ENCODE data around the gene ARPP19.
"Not testable (repeated sequence)": the region's sequence is repeated elsewhere in the genome, so short reads cannot be mapped to it uniquely, and the experiment has no call there.

Gene ARPP19

DNA sequence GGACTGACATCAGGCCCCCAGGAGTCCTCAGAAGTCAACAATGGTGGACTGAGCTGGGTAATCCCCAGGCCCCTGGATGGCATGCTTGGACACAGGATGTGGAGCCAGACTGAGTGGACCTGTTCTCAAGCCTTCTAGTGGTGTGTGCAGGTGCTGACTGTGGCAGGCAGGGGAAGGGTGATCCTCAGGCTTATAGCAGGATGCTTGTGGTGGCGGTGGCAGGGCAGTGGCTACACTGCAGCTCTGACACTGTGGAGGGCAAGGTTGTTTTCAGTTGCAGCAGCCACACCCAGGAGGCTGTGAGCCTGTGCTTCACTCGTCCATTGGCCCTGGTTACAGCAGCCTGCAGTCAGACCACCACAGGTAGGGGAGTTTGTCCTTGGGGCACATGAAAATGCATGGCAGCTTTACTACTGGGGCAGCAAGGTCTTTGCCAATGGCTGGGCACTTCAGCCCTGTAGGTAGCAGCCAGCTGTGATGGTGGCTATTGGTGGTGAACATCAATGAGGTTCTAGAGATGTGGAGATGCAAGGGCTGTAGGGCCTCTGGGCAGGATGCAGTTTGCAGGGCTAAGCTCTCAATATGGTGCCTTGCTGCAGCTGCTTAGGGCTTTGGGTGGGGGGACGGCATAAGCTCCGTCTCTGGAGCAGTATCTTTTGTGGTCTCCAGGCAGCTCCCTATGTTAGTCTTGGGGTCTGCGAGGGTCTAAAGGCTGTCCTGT, 22.6 kb downstream of the ARPP19 start:
- no peak for DNase-seq

DNA sequence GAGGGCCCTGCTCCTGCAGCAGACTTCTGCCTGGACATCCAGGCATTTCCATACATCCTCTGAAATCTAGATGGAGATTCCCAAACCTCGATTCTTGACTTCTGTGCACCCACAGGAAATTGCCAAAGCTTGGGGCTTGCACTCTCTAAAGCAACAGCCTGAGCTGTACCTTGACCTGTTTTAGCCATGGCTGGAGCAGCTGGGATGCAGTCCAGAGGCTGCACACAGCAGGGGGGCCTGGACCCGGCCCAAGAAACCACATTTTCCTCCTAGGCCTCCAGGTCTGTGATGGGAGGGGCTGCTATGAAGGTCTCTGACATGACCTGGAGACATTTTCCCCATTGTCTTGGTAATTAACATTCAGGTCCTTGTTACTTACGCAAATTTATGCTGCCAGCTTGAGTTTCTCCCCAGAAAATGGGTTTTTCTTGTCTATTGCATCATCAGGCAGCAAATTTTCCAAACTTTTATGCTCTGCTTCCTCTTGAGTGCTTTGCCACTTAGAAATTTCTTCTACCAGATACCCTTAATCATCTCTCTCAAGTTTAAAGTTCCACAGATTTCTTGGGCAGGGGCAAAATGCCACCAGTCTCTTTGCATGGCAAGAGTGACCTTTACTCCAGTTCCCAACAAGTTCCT, 28.3 kb downstream of the ARPP19 start:
- no peak for DNase-seq

GRCh38 chr15:52537459-52537858, 31.4 kb downstream of the ARPP19 start:
- DNase-seq = no peak

GRCh38 chr15:52532427-52532826, 36.4 kb downstream of the ARPP19 start:
- DNase-seq = no peak

GRCh38 chr15:52529940-52530339, 38.9 kb downstream of the ARPP19 start:
- no peak for DNase-seq

GRCh38 chr15:52529341-52529924, 39.4 kb downstream of the ARPP19 start:
- peak; percentile 18 to 24 for DNase-seq

- peak; percentile 60 to 66 for DNase-seq
Measured at GRCh38 chr15:52528564-52529340, 40.1 kb downstream of the ARPP19 start, which contains the start of gene MYO5A. Gene MYO5A (minus strand): TSS chr15:52528880. CDS start chr15:52528806, 74 bp downstream.

GRCh38 chr15:52527911-52528563, 40.8 kb downstream of the ARPP19 start:
- DNase-seq = peak; percentile 33 to 41

DNA sequence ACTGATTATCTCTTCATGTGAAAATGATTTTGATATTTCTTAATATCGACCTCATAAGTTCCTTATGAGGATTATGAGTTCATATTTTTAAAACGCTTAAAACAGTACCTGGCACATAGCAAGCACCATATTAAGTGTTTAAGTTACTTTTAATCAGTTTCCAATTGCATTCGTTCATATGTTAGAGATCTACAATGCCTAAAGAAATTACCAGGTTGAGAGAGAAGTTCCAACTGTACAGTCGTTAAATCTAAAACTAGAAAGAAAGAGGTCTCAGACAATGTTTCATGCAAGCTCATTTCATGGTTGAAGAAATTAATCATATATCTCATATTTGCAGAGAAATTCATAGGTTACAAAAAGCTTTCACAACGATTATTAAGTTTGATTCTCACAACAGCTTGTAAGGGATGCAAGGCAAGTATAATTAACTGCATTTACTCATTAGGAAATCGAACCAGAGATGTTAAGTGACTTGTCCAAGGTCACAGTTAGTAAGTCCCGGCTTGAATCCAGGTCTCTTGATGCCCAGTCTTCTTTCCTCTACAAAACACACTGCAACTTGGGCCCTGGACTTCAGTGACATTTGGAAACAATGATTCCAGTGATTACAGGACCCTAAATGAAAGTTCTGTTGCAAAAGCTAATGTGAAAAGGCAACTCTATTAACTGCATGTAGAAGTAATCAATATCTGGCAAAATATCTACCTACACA, 41.5 kb downstream of the ARPP19 start:
- DNase-seq = no peak

DNA sequence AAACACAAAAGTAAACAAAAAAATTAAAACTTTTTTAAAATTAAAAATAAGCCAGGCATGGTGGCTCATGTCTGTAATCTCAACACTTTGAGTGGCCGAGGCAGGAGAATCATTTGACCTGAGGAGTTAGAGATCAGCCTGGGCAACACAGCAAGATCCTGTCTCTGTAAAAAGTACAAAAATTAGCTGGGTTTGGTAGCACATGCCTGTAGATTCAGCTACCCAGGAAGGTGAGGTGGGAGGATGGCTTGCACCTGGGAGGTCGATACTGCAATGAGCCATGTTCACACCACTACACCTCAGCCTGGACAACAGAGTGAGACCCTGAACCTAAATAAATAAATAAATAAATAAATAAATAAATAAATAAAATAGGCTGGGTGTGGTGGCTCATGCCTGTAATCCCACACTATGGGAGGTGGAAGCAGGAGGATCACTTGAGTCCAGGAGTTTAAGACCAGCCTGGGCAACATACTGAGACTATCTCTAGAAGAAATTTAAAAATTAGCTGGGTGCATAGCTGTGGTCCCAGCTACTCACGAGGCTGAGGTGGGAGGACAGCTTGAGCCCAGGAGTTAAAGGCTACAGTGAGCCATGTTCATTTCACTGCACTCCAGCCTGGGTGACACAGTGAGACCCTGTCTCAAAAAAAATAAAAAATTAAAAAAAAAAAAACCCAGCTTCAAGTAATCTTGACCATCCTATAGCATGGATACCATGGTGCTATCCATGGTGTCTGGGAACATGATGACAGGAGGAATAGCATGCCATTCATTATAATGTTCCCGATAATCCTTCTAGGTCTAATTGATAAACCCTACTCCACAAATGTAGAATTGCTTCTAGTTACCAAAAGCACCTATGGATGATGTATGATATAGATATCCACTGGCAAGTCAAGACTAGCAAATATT, 44.4 kb downstream of the ARPP19 start:
- DNase-seq = no peak

GRCh38 chr15:52523647-52524046, 45.2 kb downstream of the ARPP19 start:
- DNase-seq = no peak

- DNase-seq = no peak
Measured at GRCh38 chr15:52523192-52523591, 45.6 kb downstream of the ARPP19 start.

- no peak for DNase-seq
Measured at GRCh38 chr15:52521682-52522081, 47.1 kb downstream of the ARPP19 start.

DNA sequence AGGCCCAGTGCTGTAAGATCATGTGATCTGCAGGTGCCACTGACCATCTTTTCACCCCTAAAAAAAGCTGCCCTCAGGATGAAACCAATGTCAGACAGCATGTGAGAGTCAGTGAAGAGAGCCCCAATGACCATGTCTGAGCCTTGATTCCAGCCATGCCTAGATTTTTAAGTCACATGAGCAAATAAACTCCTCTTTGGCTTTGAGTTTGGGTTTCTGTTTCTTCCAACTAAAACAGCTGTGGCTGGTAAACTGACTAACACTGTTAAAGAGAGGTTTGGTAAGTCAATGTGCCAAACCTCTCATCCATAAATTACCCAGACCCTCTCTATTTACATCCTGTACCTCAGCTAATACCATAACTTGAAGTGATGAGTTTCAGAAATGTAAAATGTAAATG, 48.4 kb downstream of the ARPP19 start:
- DNase-seq = no peak

DNA sequence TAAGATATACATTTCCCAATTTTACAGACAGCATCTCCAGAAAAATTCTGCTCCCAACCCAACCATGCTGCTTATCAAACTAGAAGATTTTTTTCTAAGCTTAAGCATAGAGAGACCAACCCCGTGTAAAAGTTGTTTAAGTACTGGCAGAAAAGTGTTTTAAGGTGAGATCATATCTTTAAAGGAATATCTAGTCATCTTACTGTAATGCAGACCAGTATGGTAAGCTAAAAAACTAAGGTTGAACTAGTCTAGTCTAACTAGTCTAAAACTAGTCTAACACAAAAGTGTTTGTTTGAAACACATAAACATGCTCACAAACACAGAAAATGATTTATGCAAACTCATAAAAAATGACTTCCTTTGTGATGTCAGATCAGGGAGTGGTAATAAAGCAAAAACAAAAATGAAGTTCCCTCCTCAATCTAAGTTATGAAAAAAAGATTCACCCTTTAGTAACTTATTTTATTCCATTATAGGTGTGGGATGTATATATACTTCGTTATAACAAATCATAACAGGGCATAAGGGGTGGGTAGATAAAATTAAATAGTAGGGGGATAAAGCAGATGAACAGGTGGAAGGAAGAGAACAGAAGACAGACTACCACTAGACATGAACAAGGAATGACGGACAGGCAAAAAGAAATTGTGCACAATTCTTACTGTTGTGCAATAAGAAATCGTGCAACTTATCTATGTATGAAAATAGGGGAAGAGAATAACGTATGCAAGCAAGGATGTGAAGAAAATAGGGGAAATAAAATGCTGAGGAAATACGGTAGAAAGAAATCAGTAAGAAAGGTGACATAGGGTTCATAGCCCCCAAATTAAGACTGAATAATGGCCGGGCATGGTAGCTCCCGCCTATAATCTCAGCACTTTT, 50.1 kb downstream of the ARPP19 start:
- DNase-seq = no peak

DNA sequence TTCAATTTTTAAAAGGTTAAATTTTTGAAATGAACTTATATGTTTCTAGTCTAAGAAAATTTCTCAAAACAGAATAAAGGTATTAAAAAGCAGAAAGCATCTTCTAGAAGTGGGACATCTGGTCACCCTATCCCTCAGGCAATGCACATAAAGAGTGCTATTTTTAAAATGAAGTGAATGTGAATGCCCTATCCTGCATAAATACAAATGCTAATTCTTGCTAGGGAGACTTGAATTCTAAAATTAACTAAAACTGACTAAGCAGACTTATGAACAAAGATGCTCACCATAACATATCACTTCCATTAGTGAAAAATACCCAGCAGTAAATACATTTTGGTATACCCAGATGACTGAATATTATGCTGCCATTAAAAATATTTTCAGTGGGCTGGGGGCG, 51.8 kb downstream of the ARPP19 start:
- DNase-seq = no peak

- DNase-seq = no peak
Measured at GRCh38 chr15:52515343-52515742, 53.5 kb downstream of the ARPP19 start.

- DNase-seq = no peak
Measured at GRCh38 chr15:52514482-52514881, 54.3 kb downstream of the ARPP19 start.

GRCh38 chr15:52512869-52513268, 56.0 kb downstream of the ARPP19 start:
- not testable (repeated sequence) for DNase-seq

GRCh38 chr15:52511084-52511483, 57.7 kb downstream of the ARPP19 start:
- DNase-seq = no peak
